Left ventricle myocardium inferior (tissue), 1 donor: ENCODE results near the gene HSH2D. TPM values are rescaled to one million over a fixed set of nuclear protein-coding genes. Genes with fewer than 3 reads are reported as not detected.

Experiments
- DNase-seq: peaks from one replicate; pipeline ENCODE4 v3.0.0-alpha.2; 2020
- H3K27ac ChIP-seq: fragments of 200-600 bp; replicated peaks from 2 replicates; pipeline ENCODE4 v1.8.0; 2021
- H3K27me3 ChIP-seq: fragments of 200-600 bp; 2 replicates; pipeline ENCODE4 v1.8.0; 2021; ENCODE audit warnings: low read depth
- H3K36me3 ChIP-seq: fragments of 200-600 bp; 2 replicates; pipeline ENCODE4 v1.8.0; 2021
- H3K4me1 ChIP-seq: fragments of 200-600 bp; 2 replicates; pipeline ENCODE4 v1.8.0; 2021
- H3K4me3 ChIP-seq: fragments of 200-600 bp; 2 replicates; pipeline ENCODE4 v1.8.0; 2021; ENCODE audit warnings: mild to moderate bottlenecking, moderate library complexity
- H3K9me3 ChIP-seq: fragments of 200-600 bp; replicated peaks from 2 replicates; pipeline ENCODE4 v1.8.0; 2021
- CTCF ChIP-seq: fragments of 200-600 bp; IDR thresholded peaks from 2 replicates; pipeline ENCODE4 v1.8.0; 2021; ENCODE audit warnings: antibody characterized with exemption, mild to moderate bottlenecking, borderline replicate concordance
- intact Hi-C: fragments of 100-400 bp; cut with micrococcal nuclease; formaldehyde crosslinking; loops from one replicate; pipeline ENCODE4 v1.11.0; 2022
- total RNA-seq: library from RNA; stranded (reverse); fragmentation: NEBNext Ultra II Directional; extraction: Animal tissue kit (Norgen Biotek cat#: 25700); gene quantifications from one replicate; pipeline ENCODE4 v1.2.1, GENCODE V29; 2021
- donor health status: DM: no; HTN: yes; CAD: no; lungs with severe emphysema.

The HSH2D gene
- total RNA-seq, 1 donor from 2014 or later, result 0.16 TPM

- H3K4me3 ChIP-seq, result no peak overlapping the region
- H3K36me3 ChIP-seq, result peaks cover 49% of the 10 kb centered on the region
- no peak overlapping the region for H3K27ac ChIP-seq
- no peak for DNase-seq
- TF ChIP-seq CTCF, result no peak
- intact Hi-C loops, result no loop called here
- no peaks in the 10 kb centered on the region for H3K27me3 ChIP-seq
- H3K4me1 ChIP-seq, result no peaks in the 10 kb centered on the region
- no peaks in the 10 kb centered on the region for H3K9me3 ChIP-seq
These were observed 9.0 kb upstream of the HSH2D start for GRCh38 chr19:16134510-16134909.

- H3K4me3 ChIP-seq, result no peak overlapping the region
- H3K36me3 ChIP-seq, result peaks cover 38% of the 10 kb centered on the region
- intact Hi-C loops, result no loop called here
- H3K4me1 ChIP-seq, result no peaks in the 10 kb centered on the region
- H3K9me3 ChIP-seq, result no peaks in the 10 kb centered on the region
- DNase-seq, result no peak
- no peak overlapping the region for H3K27ac ChIP-seq
- TF ChIP-seq CTCF, result no peak
- H3K27me3 ChIP-seq, result no peaks in the 10 kb centered on the region
These were observed 7.9 kb upstream of the HSH2D start for GRCh38 chr19:16135430-16136127.

GRCh38 chr19:16136185-16136999, 7.1 kb upstream of the HSH2D start:
- H3K4me3 ChIP-seq, result no peak overlapping the region
- H3K27ac ChIP-seq, result no peak overlapping the region
- intact Hi-C loops, result no loop called here
- H3K4me1 ChIP-seq, result no peaks in the 10 kb centered on the region
- DNase-seq, result no peak
- H3K27me3 ChIP-seq, result no peaks in the 10 kb centered on the region
- H3K9me3 ChIP-seq, result no peaks in the 10 kb centered on the region
- TF ChIP-seq CTCF, result no peak
- peaks cover 32% of the 10 kb centered on the region for H3K36me3 ChIP-seq

- intact Hi-C loops, result no loop called here
- no peak for DNase-seq
- Histone ChIP-seq H3K4me1 (no peaks in the 10 kb centered on the region), H3K27ac (no peak overlapping the region), H3K36me3 (no peaks in the 10 kb centered on the region), H3K27me3 (peaks cover 17% of the 10 kb centered on the region), H3K4me3 (no peak overlapping the region), H3K9me3 (no peaks in the 10 kb centered on the region)
- TF ChIP-seq CTCF, result no peak
These were observed 3.7 kb upstream of the HSH2D start for GRCh38 chr19:16139752-16140151.

- intact Hi-C loops, result no loop called here
- no peaks in the 10 kb centered on the region for H3K9me3 ChIP-seq
- DNase-seq, result no peak
- peaks cover 29% of the 10 kb centered on the region for H3K27me3 ChIP-seq
- H3K4me3 ChIP-seq, result no peak overlapping the region
- H3K36me3 ChIP-seq, result no peaks in the 10 kb centered on the region
- no peak overlapping the region for H3K27ac ChIP-seq
- no peaks in the 10 kb centered on the region for H3K4me1 ChIP-seq
- no peak for TF ChIP-seq CTCF
These were observed 2.4 kb upstream of the HSH2D start for GRCh38 chr19:16141043-16141442.
